GM20000 (cell line): ENCODE results near the gene PRKAG2.

Experiments
- DNase-seq: peaks from one replicate; pipeline ENCODE4 v3.0.0; 2012; ENCODE audit warnings: low spot score
- CTCF ChIP-seq: IDR thresholded peaks from 2 replicates; pipeline ENCODE4 v1.5.1; 2012; ENCODE audit warnings: mild to moderate bottlenecking, control low read depth; ENCODE audit errors: extremely low read depth, missing control alignments

PRKAG2 gene

GRCh38 chr7:151889406-151890354, 12.8 kb upstream of the PRKAG2 start:
- TF ChIP-seq CTCF = no peak
- no peak for DNase-seq

GRCh38 chr7:151888079-151889067, 11.5 kb upstream of the PRKAG2 start:
- TF ChIP-seq CTCF = no peak
- DNase-seq = no peak

- TF ChIP-seq CTCF = no peak
- no peak for DNase-seq
Observed at GRCh38 chr7:151886783-151887182, 9.9 kb upstream of the PRKAG2 start.

GRCh38 chr7:151885202-151885580, 8.3 kb upstream of the PRKAG2 start:
- no peak for DNase-seq
- no peak for TF ChIP-seq CTCF

- no peak for TF ChIP-seq CTCF
- no peak for DNase-seq
Observed at GRCh38 chr7:151884312-151885201, 7.6 kb upstream of the PRKAG2 start.

- no peak for TF ChIP-seq CTCF
Observed at GRCh38 chr7:151883857-151884256, 6.9 kb upstream of the PRKAG2 start.

More at GRCh38 chr7:151883857-151884256, 6.9 kb upstream of the PRKAG2 start:
- DNase-seq = no peak
